Bladder microvascular endothelial cell (primary cell): ENCODE results near the gene FRS3. TPM values are rescaled to one million over a fixed set of nuclear protein-coding genes. Genes with fewer than 3 reads are reported as not detected.

Experiments
- total RNA-seq: library from RNA; depleted of rRNA; stranded (reverse); fragments of >200 nt; gene quantifications from 2 replicates; pipeline ENCODE4 v1.2.3, GENCODE V29; 2014

The FRS3 gene
- 0.97 and 3.5 TPM in 2 replicates for total RNA-seq

GRCh38 chr6:41779788-41780550, at the start of gene FRS3:
Gene FRS3, minus strand, starts transcription at chr6:41779900. Its CDS starts 2,913 bp downstream, at chr6:41776987.

GRCh38 chr6:41787219-41787917, 7.7 kb upstream of the FRS3 start, which contains the start of gene TOMM6:
Gene TOMM6, plus strand, starts transcription at chr6:41787694. Its CDS starts 4 bp downstream, at chr6:41787698.

GRCh38 chr6:41780551-41781365, 1.1 kb upstream of the FRS3 start, which contains the start of gene PRICKLE4:
Gene PRICKLE4, plus strand, starts transcription at chr6:41780782. Its CDS starts 2,692 bp downstream, at chr6:41783474.

GRCh38 chr6:41747256-41748101, 32.2 kb downstream of the FRS3 start, which contains the start of gene PGC:
Gene PGC, minus strand, starts transcription at chr6:41747397. Its CDS starts 63 bp downstream, at chr6:41747334.

GRCh38 chr6:41735427-41736185, 44.1 kb downstream of the FRS3 start, which contains the start of gene TFEB:
Gene TFEB, minus strand, starts transcription at chr6:41735608. Its CDS starts 44,395 bp downstream, at chr6:41691213.

Other genes starting within 250 kb of the FRS3 start
- 1.3 and 4.6 TPM in 2 replicates for gene FOXP4, start 233.5 kb downstream of the FRS3 start, total RNA-seq
- gene MDFI, start 141.4 kb downstream of the FRS3 start, total RNA-seq: 7.1 and 22.8 TPM in 2 replicates
- 3.5 and 3.6 TPM in 2 replicates for gene TFEB, start 44.3 kb downstream of the FRS3 start, total RNA-seq
- not detected in 2 replicates for gene PGC, start 32.5 kb downstream of the FRS3 start, total RNA-seq
- 2.3 and 6.2 TPM in 2 replicates for gene PRICKLE4, start 882 bp upstream of the FRS3 start, total RNA-seq
- gene TOMM6, start 7.8 kb upstream of the FRS3 start, total RNA-seq: 30.8 and 50.0 TPM in 2 replicates
- gene USP49, start 115.5 kb upstream of the FRS3 start, total RNA-seq: 1.3 and 5.0 TPM in 2 replicates
- gene MED20, start 141.2 kb upstream of the FRS3 start, total RNA-seq: 21.7 and 39.1 TPM in 2 replicates
- 18.5 and 39.7 TPM in 2 replicates for gene BYSL, start 141.6 kb upstream of the FRS3 start, total RNA-seq
- 48.1 and 62.5 TPM in 2 replicates for gene CCND3, start 161.9 kb upstream of the FRS3 start, total RNA-seq